NB4 (cell line): ENCODE results near the gene TTC9C.

Source experiments
- CTCF ChIP-seq: IDR thresholded peaks from one replicate; pipeline ENCODE4 v1.5.1; 2012; ENCODE audit warnings: low read depth, low read length
- MAX ChIP-seq: IDR thresholded peaks from 2 replicates; pipeline ENCODE4 v1.6.1; 2011; ENCODE audit warnings: low read depth, low read length
- MYC ChIP-seq: IDR thresholded peaks from 2 replicates; pipeline ENCODE4 v1.6.1; 2011; ENCODE audit warnings: low read depth, low read length
- POLR2A ChIP-seq: IDR thresholded peaks from 2 replicates; pipeline ENCODE4 v1.6.1; 2011; ENCODE audit warnings: mild to moderate bottlenecking; ENCODE audit not compliant: insufficient read length; ENCODE audit errors: extremely low read depth

- TF ChIP-seq CTCF: no peak
- TF ChIP-seq POLR2A: no peak
- no peak for TF ChIP-seq MAX
- TF ChIP-seq MYC: no peak
These were observed 1.4 kb upstream of the TTC9C start for GRCh38 chr11:62726915-62727164.
